H9 (cell line): Measurements from ENCODE around the gene POLR3B. TPM values are rescaled to one million over a fixed set of nuclear protein-coding genes. Genes with fewer than 3 reads are reported as not detected.

Source experiments
- DNase-seq: peaks from one replicate; pipeline ENCODE4 v3.0.0-alpha.2; 2017
- H2AFZ ChIP-seq: one replicate; pipeline ENCODE4 v1.6.1; 2013; ENCODE audit warnings: mild to moderate bottlenecking, low read length, control low read depth, moderate library complexity
- H2AK5ac ChIP-seq: 2 replicates; pipeline ENCODE4 v1.6.1; 2013; ENCODE audit warnings: low read length, control low read depth, mixed read lengths; ENCODE audit not compliant: insufficient read length
- H2BK120ac ChIP-seq: one replicate; pipeline ENCODE4 v1.6.1; 2013; ENCODE audit warnings: low read depth, mild to moderate bottlenecking, low read length, control low read depth, inconsistent platforms; ENCODE audit not compliant: poor library complexity, severe bottlenecking
- H2BK12ac ChIP-seq: 2 replicates; pipeline ENCODE4 v1.6.1; 2013; ENCODE audit warnings: low read length, control low read depth, mixed read lengths, low read depth; ENCODE audit not compliant: insufficient read length
- H2BK15ac ChIP-seq: 2 replicates; pipeline ENCODE4 v1.6.1; 2013; ENCODE audit warnings: low read depth, low read length, control low read depth
- H2BK20ac ChIP-seq: one replicate; pipeline ENCODE4 v1.6.1; 2013; ENCODE audit warnings: low read depth, mild to moderate bottlenecking, low read length, control low read depth, inconsistent platforms; ENCODE audit not compliant: poor library complexity, severe bottlenecking
- H2BK5ac ChIP-seq: 2 replicates; pipeline ENCODE4 v1.6.1; 2013; ENCODE audit warnings: low read length, control low read depth, mixed read lengths; ENCODE audit not compliant: insufficient read length
- H3K14ac ChIP-seq: 2 replicates; pipeline ENCODE4 v1.6.1; 2013; ENCODE audit warnings: low read length, control low read depth; ENCODE audit not compliant: insufficient read depth
- H3K18ac ChIP-seq: 2 replicates; pipeline ENCODE4 v1.6.1; 2013; ENCODE audit warnings: low read depth, mild to moderate bottlenecking, mixed read lengths, low read length, control low read depth; ENCODE audit not compliant: insufficient read length
- H3K23ac ChIP-seq: 2 replicates; pipeline ENCODE4 v1.6.1; 2013; ENCODE audit warnings: low read length, control low read depth, mixed read lengths, low read depth; ENCODE audit not compliant: insufficient read length
- H3K23me2 ChIP-seq: 2 replicates; pipeline ENCODE4 v1.6.1; 2013; ENCODE audit warnings: low read depth, mild to moderate bottlenecking, mixed read lengths, low read length, control low read depth; ENCODE audit not compliant: insufficient read length, poor library complexity, severe bottlenecking
- H3K27ac ChIP-seq: 2 replicates; pipeline ENCODE4 v1.5.1; 2013; ENCODE audit warnings: low read length, control low read depth, mixed read lengths, low read depth; ENCODE audit not compliant: insufficient read length
- H3K27me3 ChIP-seq: 2 replicates; pipeline ENCODE4 v1.6.1; 2013; ENCODE audit warnings: low read length, control low read depth, inconsistent platforms; ENCODE audit not compliant: insufficient read depth
- H3K4ac ChIP-seq: 2 replicates; pipeline ENCODE4 v1.6.1; 2013; ENCODE audit warnings: low read depth, mild to moderate bottlenecking, control low read depth, inconsistent platforms, low read length, moderate library complexity
- H3K4me1 ChIP-seq: 2 replicates; pipeline ENCODE4 v1.6.1; 2013; ENCODE audit warnings: low read length, control low read depth, inconsistent platforms; ENCODE audit not compliant: insufficient read depth
- H3K4me2 ChIP-seq: 2 replicates; pipeline ENCODE4 v1.6.1; 2013; ENCODE audit warnings: low read length, control low read depth, mixed read lengths; ENCODE audit not compliant: insufficient read length, insufficient read depth
- H3K56ac ChIP-seq: 2 replicates; pipeline ENCODE4 v1.6.1; 2013; ENCODE audit warnings: low read depth, mild to moderate bottlenecking, mixed read lengths, low read length, control low read depth; ENCODE audit not compliant: insufficient read length
- H3K79me1 ChIP-seq: 2 replicates; pipeline ENCODE4 v1.6.1; 2013; ENCODE audit warnings: low read depth, mild to moderate bottlenecking, moderate library complexity, low read length, control low read depth, inconsistent platforms; ENCODE audit not compliant: insufficient read depth, poor library complexity, severe bottlenecking
- H3K79me2 ChIP-seq: 2 replicates; pipeline ENCODE4 v1.6.1; 2013; ENCODE audit warnings: low read length, control low read depth, inconsistent platforms; ENCODE audit not compliant: insufficient read depth
- H3K9ac ChIP-seq: 2 replicates; pipeline ENCODE4 v1.6.1; 2013; ENCODE audit warnings: low read length, control low read depth, mixed read lengths; ENCODE audit not compliant: insufficient read length; ENCODE audit errors: extremely low read depth
- H3K9me3 ChIP-seq: one replicate; pipeline ENCODE4 v1.6.1; 2013; ENCODE audit warnings: low read depth, low read length, inconsistent platforms; ENCODE audit not compliant: control insufficient read depth
- H3T11ph ChIP-seq: one replicate; pipeline ENCODE4 v1.6.1; 2013; ENCODE audit warnings: mild to moderate bottlenecking, low read length, control low read depth, inconsistent platforms
- H4K20me1 ChIP-seq: one replicate; pipeline ENCODE4 v1.6.1; 2013; ENCODE audit not compliant: control insufficient read depth, insufficient read length, insufficient read depth
- H4K5ac ChIP-seq: 2 replicates; pipeline ENCODE4 v1.6.1; 2013; ENCODE audit warnings: low read depth, mild to moderate bottlenecking, mixed read lengths, low read length, control low read depth; ENCODE audit not compliant: insufficient read length
- H4K8ac ChIP-seq: replicated peaks from 2 replicates; pipeline ENCODE4 v1.6.1; 2013; ENCODE audit warnings: low read length, control low read depth, mixed read lengths, low read depth; ENCODE audit not compliant: insufficient read length
- H4K91ac ChIP-seq: 2 replicates; pipeline ENCODE4 v1.6.1; 2013; ENCODE audit warnings: low read depth, mild to moderate bottlenecking, moderate library complexity, mixed read lengths, low read length, control low read depth; ENCODE audit not compliant: insufficient read length
- H3K27ac Mint-ChIP-seq, 3 experiments: 2 replicates in 2 of 3; 3 replicates in 1 of 3; pipeline ENCODE4 v1.8.0; 2020 to 2021; ENCODE audit warnings: mixed read lengths in 3 of 3, mild to moderate bottlenecking in 1 of 3, moderate library complexity in 1 of 3
- H3K27me3 Mint-ChIP-seq: 2 replicates; pipeline ENCODE4 v1.8.0; 2021; ENCODE audit warnings: low read depth, mild to moderate bottlenecking, moderate library complexity, mixed read lengths
- H3K36me3 Mint-ChIP-seq, 3 experiments: 2 replicates in 2 of 3; 3 replicates in 1 of 3; pipeline ENCODE4 v1.8.0; 2020 to 2021; ENCODE audit warnings: low read depth in 3 of 3, mixed read lengths in 3 of 3; ENCODE audit not compliant: insufficient read depth in 1 of 3
- H3K4me1 Mint-ChIP-seq, 2 experiments: 2 replicates each; pipeline ENCODE4 v1.8.0; 2020; ENCODE audit warnings: mixed read lengths in 2 of 2
- H3K4me3 Mint-ChIP-seq, 2 experiments: 2 replicates in 1 of 2; 3 replicates in 1 of 2; pipeline ENCODE4 v1.8.0; 2020 to 2021; ENCODE audit warnings: mild to moderate bottlenecking in 2 of 2, mixed read lengths in 2 of 2, moderate library complexity in 1 of 2
- H3K9me3 Mint-ChIP-seq, 2 experiments: 2 replicates in 1 of 2; 3 replicates in 1 of 2; pipeline ENCODE4 v1.8.0; 2020; ENCODE audit warnings: mild to moderate bottlenecking in 2 of 2, mixed read lengths in 2 of 2, moderate library complexity in 1 of 2
- WGBS: extraction: QIAGEN DNeasy Blood & Tissue Kit; methylation state at CpG from one replicate; pipeline ENCODE4 v1.1.7; 2013; ENCODE audit warnings: missing lambda C conversion rate, low lambda C conversion rate, mixed read lengths; ENCODE audit not compliant: insufficient read length; ENCODE audit errors: extremely low coverage; 5-methylcytosine and 5-hydroxymethylcytosine counted together
- total RNA-seq: library from RNA; stranded (reverse); gene quantifications from 2 replicates; pipeline ENCODE4 v1.2.1, GENCODE V29; 2021
- TF ChIP-seq, protein P1 (sequence below): fragments of 200-600 bp; sonication (generic); conservative IDR thresholded peaks from 3 replicates; pipeline ENCODE4 v1.8.0; 2021; ENCODE audit warnings: antibody characterized with exemption, mild to moderate bottlenecking

Gene POLR3B
- total RNA-seq, 1 experiment from 2014 or later: 13.4 TPM

DNA sequence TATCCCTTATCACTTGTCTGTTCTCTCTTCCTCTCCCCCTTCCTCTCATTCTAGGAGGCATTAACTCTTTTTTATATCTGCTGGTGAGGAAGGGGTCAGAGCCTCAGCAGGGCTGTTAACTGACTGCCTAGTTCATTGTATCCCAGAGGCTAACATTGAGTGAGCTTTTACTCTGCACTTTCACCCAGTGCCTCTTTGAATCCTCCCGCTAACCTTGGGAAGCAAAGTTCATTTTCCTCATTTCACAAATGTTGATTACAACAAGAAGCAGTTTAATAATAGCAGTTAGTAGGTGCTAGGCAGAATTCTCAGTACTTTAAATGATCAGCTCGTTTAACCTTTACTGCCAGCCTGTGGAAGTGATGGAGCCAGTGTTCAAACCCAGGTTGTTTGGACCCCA is 75.5 kb downstream of the POLR3B start:
- DNase-seq: no peak
- Histone ChIP-seq H3K23me2 (no peaks in the 10 kb centered on the region), H4K20me1 (no peaks in the 10 kb centered on the region), H3T11ph (no peak overlapping the region), H3K79me1 (no peaks in the 10 kb centered on the region), H3K18ac (no peak overlapping the region), H2BK12ac (no peak overlapping the region), H3K56ac (no peak overlapping the region), H3K4ac (no peak overlapping the region), H2BK5ac (no peak overlapping the region), H2AFZ (no peak overlapping the region), H3K4me2 (no peak overlapping the region), H3K4me1 (no peaks in the 10 kb centered on the region), H4K8ac (no peak overlapping the region), H3K14ac (no peak overlapping the region), H3K9ac (no peak overlapping the region), H3K9me3 (no peaks in the 10 kb centered on the region), H3K79me2 (no peaks in the 10 kb centered on the region), H4K5ac (no peak overlapping the region), H4K91ac (no peak overlapping the region), H3K27ac (no peak overlapping the region), H2BK120ac (no peak overlapping the region), H3K23ac (no peak overlapping the region), H2AK5ac (no peak overlapping the region), H3K27me3 (no peaks in the 10 kb centered on the region), H2BK15ac (no peak overlapping the region), H2BK20ac (no peak overlapping the region)
- TF ChIP-seq, protein P1, sequence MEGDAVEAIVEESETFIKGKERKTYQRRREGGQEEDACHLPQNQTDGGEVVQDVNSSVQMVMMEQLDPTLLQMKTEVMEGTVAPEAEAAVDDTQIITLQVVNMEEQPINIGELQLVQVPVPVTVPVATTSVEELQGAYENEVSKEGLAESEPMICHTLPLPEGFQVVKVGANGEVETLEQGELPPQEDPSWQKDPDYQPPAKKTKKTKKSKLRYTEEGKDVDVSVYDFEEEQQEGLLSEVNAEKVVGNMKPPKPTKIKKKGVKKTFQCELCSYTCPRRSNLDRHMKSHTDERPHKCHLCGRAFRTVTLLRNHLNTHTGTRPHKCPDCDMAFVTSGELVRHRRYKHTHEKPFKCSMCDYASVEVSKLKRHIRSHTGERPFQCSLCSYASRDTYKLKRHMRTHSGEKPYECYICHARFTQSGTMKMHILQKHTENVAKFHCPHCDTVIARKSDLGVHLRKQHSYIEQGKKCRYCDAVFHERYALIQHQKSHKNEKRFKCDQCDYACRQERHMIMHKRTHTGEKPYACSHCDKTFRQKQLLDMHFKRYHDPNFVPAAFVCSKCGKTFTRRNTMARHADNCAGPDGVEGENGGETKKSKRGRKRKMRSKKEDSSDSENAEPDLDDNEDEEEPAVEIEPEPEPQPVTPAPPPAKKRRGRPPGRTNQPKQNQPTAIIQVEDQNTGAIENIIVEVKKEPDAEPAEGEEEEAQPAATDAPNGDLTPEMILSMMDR: no peak
- Mint-ChIP-seq H3K4me1 (no peaks in the 10 kb centered on the region), H3K27ac (0 out of 7 replicates have a peak overlapping the region, but pooled peaks of 1 of the 3 experiments have one; percentile 6), H3K9me3 (no peaks in the 10 kb centered on the region), H3K4me3 (no peak overlapping the region), H3K36me3 (peaks cover 2 to 19% (median 5%) of the 10 kb centered on the region in 3 experiments; a peak in 5 of 7 replicates), H3K27me3 (no peaks in the 10 kb centered on the region)
- no CpG with 5 or more reads among the region's 2 CpGs for WGBS
